HEK293 (cell line): ENCODE measurements around the gene SETD5.

Experiments
- FEZF1 ChIP-seq: fragments of 450-650 bp; formaldehyde crosslinking; IDR thresholded peaks from 2 replicates; pipeline ENCODE4 v1.5.1; 2016; ENCODE audit warnings: missing biosample characterization, missing genetic modification characterization
- GLI2 ChIP-seq: fragments of 450-650 bp; formaldehyde crosslinking; IDR thresholded peaks from 2 replicates; pipeline ENCODE4; 2017; ENCODE audit warnings: missing biosample characterization, missing genetic modification characterization, low read depth, borderline replicate concordance
- GLIS2 ChIP-seq: fragments of 450-650 bp; formaldehyde crosslinking; IDR thresholded peaks from 2 replicates; pipeline ENCODE4 v1.5.1; 2016; ENCODE audit warnings: missing biosample characterization, missing genetic modification characterization
- OVOL3 ChIP-seq: fragments of 450-650 bp; formaldehyde crosslinking; IDR thresholded peaks from 2 replicates; pipeline ENCODE4 v1.5.1; 2016; ENCODE audit warnings: missing biosample characterization, missing genetic modification characterization
- PRDM1 ChIP-seq: fragments of 450-650 bp; formaldehyde crosslinking; IDR thresholded peaks from 2 replicates; pipeline ENCODE4; 2016; ENCODE audit warnings: missing biosample characterization, missing genetic modification characterization
- SCRT2 ChIP-seq: fragments of 450-650 bp; formaldehyde crosslinking; IDR thresholded peaks from 2 replicates; pipeline ENCODE4 v1.5.1; 2016; ENCODE audit warnings: missing biosample characterization, missing genetic modification characterization
- WT1 ChIP-seq: fragments of 450-650 bp; formaldehyde crosslinking; IDR thresholded peaks from 2 replicates; pipeline ENCODE4 v1.5.1; 2016; ENCODE audit warnings: missing biosample characterization, missing genetic modification characterization
- YY1 ChIP-seq: fragments of 450-650 bp; formaldehyde crosslinking; IDR thresholded peaks from 2 replicates; pipeline ENCODE4 v1.5.1; 2018; ENCODE audit warnings: missing biosample characterization, missing genetic modification characterization
- ZBTB21 ChIP-seq: fragments of 450-650 bp; formaldehyde crosslinking; IDR thresholded peaks from 2 replicates; pipeline ENCODE4 v1.5.1; 2017; ENCODE audit warnings: missing biosample characterization, missing genetic modification characterization
- ZFP41 ChIP-seq: fragments of 450-650 bp; formaldehyde crosslinking; IDR thresholded peaks from 2 replicates; pipeline ENCODE4 v1.5.1; 2016; ENCODE audit warnings: missing biosample characterization, missing genetic modification characterization, borderline replicate concordance
- ZNF114 ChIP-seq: fragments of 450-650 bp; formaldehyde crosslinking; IDR thresholded peaks from 2 replicates; pipeline ENCODE4 v1.5.0; 2017; ENCODE audit warnings: missing biosample characterization, missing genetic modification characterization
- ZNF157 ChIP-seq: fragments of 450-650 bp; formaldehyde crosslinking; IDR thresholded peaks from 2 replicates; pipeline ENCODE4 v1.5.1; 2016; ENCODE audit warnings: missing biosample characterization, missing genetic modification characterization
- ZNF280D ChIP-seq: fragments of 450-650 bp; formaldehyde crosslinking; IDR thresholded peaks from 2 replicates; pipeline ENCODE4 v1.5.1; 2016; ENCODE audit warnings: missing biosample characterization, missing genetic modification characterization
- ZNF571 ChIP-seq: fragments of 450-650 bp; formaldehyde crosslinking; IDR thresholded peaks from 2 replicates; pipeline ENCODE4 v1.5.0; 2017; ENCODE audit warnings: missing biosample characterization, missing genetic modification characterization
- ZNF585B ChIP-seq: fragments of 450-650 bp; formaldehyde crosslinking; IDR thresholded peaks from 2 replicates; pipeline ENCODE4 v1.5.1; 2016; ENCODE audit warnings: missing biosample characterization, missing genetic modification characterization
- ZNF645 ChIP-seq: fragments of 450-650 bp; formaldehyde crosslinking; IDR thresholded peaks from 2 replicates; pipeline ENCODE4; 2016; ENCODE audit warnings: missing biosample characterization, missing genetic modification characterization
- ZNF701 ChIP-seq: fragments of 450-650 bp; formaldehyde crosslinking; IDR thresholded peaks from 2 replicates; pipeline ENCODE4 v1.5.1; 2016; ENCODE audit warnings: missing biosample characterization, missing genetic modification characterization
- ZNF785 ChIP-seq: fragments of 450-650 bp; formaldehyde crosslinking; IDR thresholded peaks from 2 replicates; pipeline ENCODE4 v1.5.1; 2016; ENCODE audit warnings: missing biosample characterization, missing genetic modification characterization
- TF ChIP-seq, protein P1 (sequence below): fragments of 450-650 bp; formaldehyde crosslinking; IDR thresholded peaks from 2 replicates; pipeline ENCODE4 v1.5.1; 2016; ENCODE audit warnings: missing biosample characterization, missing genetic modification characterization, low read depth
- TF ChIP-seq, protein P2 (sequence below): fragments of 450-650 bp; formaldehyde crosslinking; IDR thresholded peaks from 2 replicates; pipeline ENCODE4 v1.5.1; 2017; ENCODE audit warnings: missing biosample characterization, missing genetic modification characterization
- TF ChIP-seq, protein P3 (sequence below): fragments of 450-650 bp; formaldehyde crosslinking; IDR thresholded peaks from 2 replicates; pipeline ENCODE4 v1.5.1; 2017; ENCODE audit warnings: missing biosample characterization, missing genetic modification characterization
- TF ChIP-seq, protein P4 (sequence below): fragments of 450-650 bp; formaldehyde crosslinking; IDR thresholded peaks from 2 replicates; pipeline ENCODE4 v1.5.1; 2016; ENCODE audit warnings: missing biosample characterization, missing genetic modification characterization

Gene SETD5

GRCh38 chr3:9439331-9439730, 41.9 kb downstream of the SETD5 start (continued):
- TF ChIP-seq, protein P1, sequence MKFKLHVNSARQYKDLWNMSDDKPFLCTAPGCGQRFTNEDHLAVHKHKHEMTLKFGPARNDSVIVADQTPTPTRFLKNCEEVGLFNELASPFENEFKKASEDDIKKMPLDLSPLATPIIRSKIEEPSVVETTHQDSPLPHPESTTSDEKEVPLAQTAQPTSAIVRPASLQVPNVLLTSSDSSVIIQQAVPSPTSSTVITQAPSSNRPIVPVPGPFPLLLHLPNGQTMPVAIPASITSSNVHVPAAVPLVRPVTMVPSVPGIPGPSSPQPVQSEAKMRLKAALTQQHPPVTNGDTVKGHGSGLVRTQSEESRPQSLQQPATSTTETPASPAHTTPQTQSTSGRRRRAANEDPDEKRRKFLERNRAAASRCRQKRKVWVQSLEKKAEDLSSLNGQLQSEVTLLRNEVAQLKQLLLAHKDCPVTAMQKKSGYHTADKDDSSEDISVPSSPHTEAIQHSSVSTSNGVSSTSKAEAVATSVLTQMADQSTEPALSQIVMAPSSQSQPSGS: peak; percentile 90
- no peak for TF ChIP-seq ZNF785 (tag by site-specific recombination)
- TF ChIP-seq, protein P2, sequence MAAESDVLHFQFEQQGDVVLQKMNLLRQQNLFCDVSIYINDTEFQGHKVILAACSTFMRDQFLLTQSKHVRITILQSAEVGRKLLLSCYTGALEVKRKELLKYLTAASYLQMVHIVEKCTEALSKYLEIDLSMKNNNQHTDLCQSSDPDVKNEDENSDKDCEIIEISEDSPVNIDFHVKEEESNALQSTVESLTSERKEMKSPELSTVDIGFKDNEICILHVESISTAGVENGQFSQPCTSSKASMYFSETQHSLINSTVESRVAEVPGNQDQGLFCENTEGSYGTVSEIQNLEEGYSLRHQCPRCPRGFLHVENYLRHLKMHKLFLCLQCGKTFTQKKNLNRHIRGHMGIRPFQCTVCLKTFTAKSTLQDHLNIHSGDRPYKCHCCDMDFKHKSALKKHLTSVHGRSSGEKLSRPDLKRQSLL (tag by site-specific recombination): no peak
- TF ChIP-seq ZNF114 (tag by site-specific recombination): no peak
- TF ChIP-seq YY1 (tag by site-specific recombination): no peak
- no peak for TF ChIP-seq ZNF645 (tag by site-specific recombination)
- no peak for TF ChIP-seq ZNF157 (tag by site-specific recombination)
- no peak for TF ChIP-seq ZFP41 (tag by site-specific recombination)
- TF ChIP-seq ZBTB21 (tag by site-specific recombination): peak; percentile 90
- TF ChIP-seq, protein P3, sequence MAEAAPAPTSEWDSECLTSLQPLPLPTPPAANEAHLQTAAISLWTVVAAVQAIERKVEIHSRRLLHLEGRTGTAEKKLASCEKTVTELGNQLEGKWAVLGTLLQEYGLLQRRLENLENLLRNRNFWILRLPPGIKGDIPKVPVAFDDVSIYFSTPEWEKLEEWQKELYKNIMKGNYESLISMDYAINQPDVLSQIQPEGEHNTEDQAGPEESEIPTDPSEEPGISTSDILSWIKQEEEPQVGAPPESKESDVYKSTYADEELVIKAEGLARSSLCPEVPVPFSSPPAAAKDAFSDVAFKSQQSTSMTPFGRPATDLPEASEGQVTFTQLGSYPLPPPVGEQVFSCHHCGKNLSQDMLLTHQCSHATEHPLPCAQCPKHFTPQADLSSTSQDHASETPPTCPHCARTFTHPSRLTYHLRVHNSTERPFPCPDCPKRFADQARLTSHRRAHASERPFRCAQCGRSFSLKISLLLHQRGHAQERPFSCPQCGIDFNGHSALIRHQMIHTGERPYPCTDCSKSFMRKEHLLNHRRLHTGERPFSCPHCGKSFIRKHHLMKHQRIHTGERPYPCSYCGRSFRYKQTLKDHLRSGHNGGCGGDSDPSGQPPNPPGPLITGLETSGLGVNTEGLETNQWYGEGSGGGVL (tag by site-specific recombination): peak; percentile 27; the same call in 1 of the 2 replicates
- peak; percentile 42; the same call in 1 of the 2 replicates for TF ChIP-seq SCRT2 (tag by site-specific recombination)
- TF ChIP-seq WT1 (tag by site-specific recombination): no peak
- TF ChIP-seq FEZF1 (tag by site-specific recombination): peak; percentile 66
- TF ChIP-seq GLI2 (tag by site-specific recombination): no peak
- TF ChIP-seq PRDM1: peak; percentile 84
- no peak for TF ChIP-seq ZNF571 (tag by site-specific recombination)
- no peak for TF ChIP-seq ZNF585B (tag by site-specific recombination)
- TF ChIP-seq ZNF701: no peak
- no peak for TF ChIP-seq OVOL3 (tag by site-specific recombination)
- TF ChIP-seq ZNF280D: no peak
- TF ChIP-seq GLIS2 (tag by site-specific recombination): no peak
- TF ChIP-seq, protein P4, sequence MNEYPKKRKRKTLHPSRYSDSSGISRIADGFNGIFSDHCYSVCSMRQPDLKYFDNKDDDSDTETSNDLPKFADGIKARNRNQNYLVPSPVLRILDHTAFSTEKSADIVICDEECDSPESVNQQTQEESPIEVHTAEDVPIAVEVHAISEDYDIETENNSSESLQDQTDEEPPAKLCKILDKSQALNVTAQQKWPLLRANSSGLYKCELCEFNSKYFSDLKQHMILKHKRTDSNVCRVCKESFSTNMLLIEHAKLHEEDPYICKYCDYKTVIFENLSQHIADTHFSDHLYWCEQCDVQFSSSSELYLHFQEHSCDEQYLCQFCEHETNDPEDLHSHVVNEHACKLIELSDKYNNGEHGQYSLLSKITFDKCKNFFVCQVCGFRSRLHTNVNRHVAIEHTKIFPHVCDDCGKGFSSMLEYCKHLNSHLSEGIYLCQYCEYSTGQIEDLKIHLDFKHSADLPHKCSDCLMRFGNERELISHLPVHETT (tag by site-specific recombination): peak; percentile 28; the same call in 1 of the 2 replicates
